HL-60 (cell line): ENCODE measurements around the gene ZFAND6.

Source experiments
- GABPA ChIP-seq: IDR thresholded peaks from 2 replicates; pipeline ENCODE4 v1.6.1; 2012; ENCODE audit warnings: low read depth
- POLR2AphosphoS5 ChIP-seq: IDR thresholded peaks from 2 replicates; pipeline ENCODE4 v1.6.1; 2012; ENCODE audit warnings: low read depth
- SPI1 ChIP-seq: IDR thresholded peaks from 2 replicates; pipeline ENCODE4 v1.6.1; 2012; ENCODE audit warnings: low read depth, mild to moderate bottlenecking, borderline replicate concordance
- TF ChIP-seq, protein P1 (sequence below): IDR thresholded peaks from one replicate; pipeline ENCODE4 v1.5.1; 2011; ENCODE audit warnings: low read length, control low read depth, inconsistent platforms; ENCODE audit not compliant: insufficient read depth
- TF ChIP-seq, protein P2 (sequence below): IDR thresholded peaks from 2 replicates; pipeline ENCODE4 v1.6.1; 2012; ENCODE audit warnings: low read depth; ENCODE audit not compliant: insufficient replicate concordance

DNA sequence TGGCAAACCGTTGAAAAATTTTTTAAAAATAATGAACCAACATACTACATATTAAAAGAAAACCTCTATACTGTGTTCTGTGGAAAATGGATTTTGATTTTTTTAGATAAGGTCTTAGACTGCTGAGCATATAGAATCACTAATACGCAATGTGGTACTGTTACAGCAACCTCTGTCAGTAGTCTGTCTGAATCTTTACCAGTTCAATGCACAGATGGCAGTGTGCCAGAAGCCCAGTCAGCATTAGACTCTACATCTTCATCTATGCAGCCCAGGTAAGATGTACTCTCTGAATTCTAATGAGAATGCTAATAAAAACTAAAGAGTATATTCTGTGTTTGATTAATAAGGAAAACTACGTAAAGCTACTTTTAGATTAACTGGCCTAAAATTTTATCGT, 62.1 kb downstream of the ZFAND6 start:
- TF ChIP-seq, protein P1, sequence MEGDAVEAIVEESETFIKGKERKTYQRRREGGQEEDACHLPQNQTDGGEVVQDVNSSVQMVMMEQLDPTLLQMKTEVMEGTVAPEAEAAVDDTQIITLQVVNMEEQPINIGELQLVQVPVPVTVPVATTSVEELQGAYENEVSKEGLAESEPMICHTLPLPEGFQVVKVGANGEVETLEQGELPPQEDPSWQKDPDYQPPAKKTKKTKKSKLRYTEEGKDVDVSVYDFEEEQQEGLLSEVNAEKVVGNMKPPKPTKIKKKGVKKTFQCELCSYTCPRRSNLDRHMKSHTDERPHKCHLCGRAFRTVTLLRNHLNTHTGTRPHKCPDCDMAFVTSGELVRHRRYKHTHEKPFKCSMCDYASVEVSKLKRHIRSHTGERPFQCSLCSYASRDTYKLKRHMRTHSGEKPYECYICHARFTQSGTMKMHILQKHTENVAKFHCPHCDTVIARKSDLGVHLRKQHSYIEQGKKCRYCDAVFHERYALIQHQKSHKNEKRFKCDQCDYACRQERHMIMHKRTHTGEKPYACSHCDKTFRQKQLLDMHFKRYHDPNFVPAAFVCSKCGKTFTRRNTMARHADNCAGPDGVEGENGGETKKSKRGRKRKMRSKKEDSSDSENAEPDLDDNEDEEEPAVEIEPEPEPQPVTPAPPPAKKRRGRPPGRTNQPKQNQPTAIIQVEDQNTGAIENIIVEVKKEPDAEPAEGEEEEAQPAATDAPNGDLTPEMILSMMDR, result no peak
- TF ChIP-seq GABPA, result no peak
- TF ChIP-seq POLR2AphosphoS5, result no peak
- no peak for TF ChIP-seq SPI1
- TF ChIP-seq, protein P2, sequence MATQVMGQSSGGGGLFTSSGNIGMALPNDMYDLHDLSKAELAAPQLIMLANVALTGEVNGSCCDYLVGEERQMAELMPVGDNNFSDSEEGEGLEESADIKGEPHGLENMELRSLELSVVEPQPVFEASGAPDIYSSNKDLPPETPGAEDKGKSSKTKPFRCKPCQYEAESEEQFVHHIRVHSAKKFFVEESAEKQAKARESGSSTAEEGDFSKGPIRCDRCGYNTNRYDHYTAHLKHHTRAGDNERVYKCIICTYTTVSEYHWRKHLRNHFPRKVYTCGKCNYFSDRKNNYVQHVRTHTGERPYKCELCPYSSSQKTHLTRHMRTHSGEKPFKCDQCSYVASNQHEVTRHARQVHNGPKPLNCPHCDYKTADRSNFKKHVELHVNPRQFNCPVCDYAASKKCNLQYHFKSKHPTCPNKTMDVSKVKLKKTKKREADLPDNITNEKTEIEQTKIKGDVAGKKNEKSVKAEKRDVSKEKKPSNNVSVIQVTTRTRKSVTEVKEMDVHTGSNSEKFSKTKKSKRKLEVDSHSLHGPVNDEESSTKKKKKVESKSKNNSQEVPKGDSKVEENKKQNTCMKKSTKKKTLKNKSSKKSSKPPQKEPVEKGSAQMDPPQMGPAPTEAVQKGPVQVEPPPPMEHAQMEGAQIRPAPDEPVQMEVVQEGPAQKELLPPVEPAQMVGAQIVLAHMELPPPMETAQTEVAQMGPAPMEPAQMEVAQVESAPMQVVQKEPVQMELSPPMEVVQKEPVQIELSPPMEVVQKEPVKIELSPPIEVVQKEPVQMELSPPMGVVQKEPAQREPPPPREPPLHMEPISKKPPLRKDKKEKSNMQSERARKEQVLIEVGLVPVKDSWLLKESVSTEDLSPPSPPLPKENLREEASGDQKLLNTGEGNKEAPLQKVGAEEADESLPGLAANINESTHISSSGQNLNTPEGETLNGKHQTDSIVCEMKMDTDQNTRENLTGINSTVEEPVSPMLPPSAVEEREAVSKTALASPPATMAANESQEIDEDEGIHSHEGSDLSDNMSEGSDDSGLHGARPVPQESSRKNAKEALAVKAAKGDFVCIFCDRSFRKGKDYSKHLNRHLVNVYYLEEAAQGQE, result no peak
